Neutrophil (primary cell): ENCODE data around the gene EXOC4.

ENCODE experiments used
- H3K27ac ChIP-seq: fragments of 200-600 bp; sonication (generic); 2 replicates; pipeline ENCODE4 v1.5.1; 2016; ENCODE audit warnings: mild to moderate bottlenecking, moderate library complexity
- H3K27me3 ChIP-seq: fragments of 200-600 bp; sonication (generic); 2 replicates; pipeline ENCODE4 v1.6.0; 2016; ENCODE audit warnings: mild to moderate bottlenecking
- H3K36me3 ChIP-seq: fragments of 200-600 bp; sonication (generic); 2 replicates; pipeline ENCODE4 v1.5.1; 2017
- H3K4me1 ChIP-seq, 2 experiments: fragments of 200-600 bp in 1 of 2; sonication (generic) in 1 of 2; 1 replicate in 1 of 2; 2 replicates in 1 of 2; pipeline versions ENCODE4 v1.5.1 to v1.6.1; 2013 to 2016; ENCODE audit warnings: low read depth in 1 of 2, low read length in 1 of 2, mild to moderate bottlenecking in 1 of 2, moderate library complexity in 1 of 2; ENCODE audit not compliant: control insufficient read depth in 1 of 2, insufficient read depth in 1 of 2
- H3K4me3 ChIP-seq, 2 experiments: fragments of 200-600 bp in 1 of 2; sonication (generic) in 1 of 2; 1 replicate in 1 of 2; 2 replicates in 1 of 2; pipeline ENCODE4 v1.5.1; 2013 to 2016; ENCODE audit warnings: low read depth in 1 of 2, low read length in 1 of 2, mild to moderate bottlenecking in 1 of 2, moderate library complexity in 1 of 2
- H3K9me3 ChIP-seq: fragments of 200-600 bp; sonication (generic); 2 replicates; pipeline ENCODE4 v1.5.1; 2016
- TF ChIP-seq, protein P1 (sequence below): fragments of 200-600 bp; sonication (generic); IDR thresholded peaks from 2 replicates; pipeline ENCODE4 v1.5.1; 2016; ENCODE audit warnings: antibody characterized with exemption

The EXOC4 gene

DNA sequence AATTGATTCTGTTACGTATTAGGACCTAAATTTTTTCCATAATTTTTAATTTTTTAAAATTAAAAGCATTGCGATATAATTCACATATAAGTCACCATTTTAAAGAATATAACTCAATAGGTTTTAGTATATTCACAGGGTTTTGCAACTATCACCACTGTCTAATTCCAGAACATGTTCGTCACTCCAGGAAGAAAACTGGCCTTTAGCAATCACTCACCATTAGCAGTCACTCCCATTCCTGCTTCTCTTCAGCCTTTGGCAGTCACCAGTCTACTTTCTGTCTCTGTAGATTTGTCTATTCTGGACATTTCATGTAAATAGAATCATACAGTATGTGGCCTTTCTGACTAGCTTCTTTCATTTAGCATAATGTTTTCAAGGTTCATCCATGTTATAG lies 176.5 kb downstream of the EXOC4 start:
- no peaks in the 10 kb centered on the region for H3K27me3 ChIP-seq
- H3K9me3 ChIP-seq = no peaks in the 10 kb centered on the region
- no peaks in the 10 kb centered on the region for H3K36me3 ChIP-seq
- no peak overlapping the region for H3K27ac ChIP-seq
- TF ChIP-seq, protein P1, sequence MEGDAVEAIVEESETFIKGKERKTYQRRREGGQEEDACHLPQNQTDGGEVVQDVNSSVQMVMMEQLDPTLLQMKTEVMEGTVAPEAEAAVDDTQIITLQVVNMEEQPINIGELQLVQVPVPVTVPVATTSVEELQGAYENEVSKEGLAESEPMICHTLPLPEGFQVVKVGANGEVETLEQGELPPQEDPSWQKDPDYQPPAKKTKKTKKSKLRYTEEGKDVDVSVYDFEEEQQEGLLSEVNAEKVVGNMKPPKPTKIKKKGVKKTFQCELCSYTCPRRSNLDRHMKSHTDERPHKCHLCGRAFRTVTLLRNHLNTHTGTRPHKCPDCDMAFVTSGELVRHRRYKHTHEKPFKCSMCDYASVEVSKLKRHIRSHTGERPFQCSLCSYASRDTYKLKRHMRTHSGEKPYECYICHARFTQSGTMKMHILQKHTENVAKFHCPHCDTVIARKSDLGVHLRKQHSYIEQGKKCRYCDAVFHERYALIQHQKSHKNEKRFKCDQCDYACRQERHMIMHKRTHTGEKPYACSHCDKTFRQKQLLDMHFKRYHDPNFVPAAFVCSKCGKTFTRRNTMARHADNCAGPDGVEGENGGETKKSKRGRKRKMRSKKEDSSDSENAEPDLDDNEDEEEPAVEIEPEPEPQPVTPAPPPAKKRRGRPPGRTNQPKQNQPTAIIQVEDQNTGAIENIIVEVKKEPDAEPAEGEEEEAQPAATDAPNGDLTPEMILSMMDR = no peak
- no peaks in the 10 kb centered on the region for H3K4me1 ChIP-seq
- no peak overlapping the region for H3K4me3 ChIP-seq

DNA sequence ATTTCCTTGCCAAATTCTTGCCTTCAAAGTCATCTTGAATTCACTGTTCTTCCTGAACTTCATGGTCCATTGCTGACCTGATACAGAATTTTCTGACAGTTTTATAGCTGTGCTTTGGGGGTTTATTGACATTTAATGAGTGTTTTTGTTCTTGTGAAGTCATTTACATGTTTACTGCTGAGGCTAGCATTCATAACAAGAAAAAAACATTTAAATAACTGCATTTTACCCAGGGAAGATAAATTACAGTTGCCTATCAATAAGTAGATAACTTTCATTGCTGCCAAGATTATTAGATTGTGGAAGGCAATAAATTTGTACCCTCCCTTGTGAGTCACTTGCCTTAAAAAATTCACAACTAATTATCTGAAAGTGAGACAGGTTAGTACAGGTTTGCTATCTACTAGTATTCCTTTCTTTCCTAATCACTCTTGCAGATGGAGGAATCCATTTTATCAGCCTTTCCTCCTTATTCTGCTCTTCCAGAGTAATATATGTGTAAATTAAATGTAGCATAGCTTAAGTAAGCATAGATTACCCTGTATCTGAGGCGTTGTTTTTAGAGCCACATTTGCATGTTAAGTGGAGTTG lies 178.4 kb downstream of the EXOC4 start:
- no peaks in the 10 kb centered on the region for H3K9me3 ChIP-seq
- TF ChIP-seq, protein P1 = no peak
- H3K36me3 ChIP-seq = no peaks in the 10 kb centered on the region
- no peaks in the 10 kb centered on the region for H3K27me3 ChIP-seq
- no peak overlapping the region for H3K4me3 ChIP-seq
- no peaks in the 10 kb centered on the region for H3K4me1 ChIP-seq
- no peak overlapping the region for H3K27ac ChIP-seq

DNA sequence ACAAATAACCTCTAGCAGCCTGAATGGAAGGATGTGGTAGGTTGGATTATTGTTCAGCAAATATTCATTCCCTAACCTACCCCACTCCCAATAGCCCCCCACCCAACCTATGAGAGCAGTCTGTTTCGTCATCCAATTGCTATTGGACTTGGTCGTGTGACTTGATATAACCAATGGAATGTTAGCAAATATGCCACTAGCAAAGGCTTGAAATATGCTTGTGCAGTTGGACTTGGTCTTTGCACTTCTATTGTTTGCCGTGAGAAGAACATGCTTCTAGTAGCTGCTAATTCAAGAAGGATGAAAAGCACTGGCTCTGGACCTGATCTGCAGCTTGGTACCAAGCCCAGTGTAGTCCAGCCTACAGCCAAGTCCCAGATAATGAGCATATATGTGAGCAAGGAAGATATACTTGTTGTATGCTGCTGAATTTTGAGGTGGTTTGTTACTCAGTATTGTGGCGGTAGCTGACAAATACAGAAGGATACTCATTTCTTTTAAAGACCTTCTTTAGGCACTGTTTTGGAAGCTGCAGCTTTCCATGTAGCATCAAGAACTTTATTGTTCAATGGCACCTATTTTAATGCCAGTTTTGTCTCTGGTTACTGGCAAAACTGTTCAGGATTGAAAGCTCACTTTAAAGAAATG lies 180.4 kb downstream of the EXOC4 start:
- H3K27me3 ChIP-seq = no peaks in the 10 kb centered on the region
- no peak overlapping the region for H3K27ac ChIP-seq
- H3K36me3 ChIP-seq = no peaks in the 10 kb centered on the region
- H3K4me1 ChIP-seq = no peaks in the 10 kb centered on the region
- H3K9me3 ChIP-seq = no peaks in the 10 kb centered on the region
- TF ChIP-seq, protein P1 = no peak
- no peak overlapping the region for H3K4me3 ChIP-seq

DNA sequence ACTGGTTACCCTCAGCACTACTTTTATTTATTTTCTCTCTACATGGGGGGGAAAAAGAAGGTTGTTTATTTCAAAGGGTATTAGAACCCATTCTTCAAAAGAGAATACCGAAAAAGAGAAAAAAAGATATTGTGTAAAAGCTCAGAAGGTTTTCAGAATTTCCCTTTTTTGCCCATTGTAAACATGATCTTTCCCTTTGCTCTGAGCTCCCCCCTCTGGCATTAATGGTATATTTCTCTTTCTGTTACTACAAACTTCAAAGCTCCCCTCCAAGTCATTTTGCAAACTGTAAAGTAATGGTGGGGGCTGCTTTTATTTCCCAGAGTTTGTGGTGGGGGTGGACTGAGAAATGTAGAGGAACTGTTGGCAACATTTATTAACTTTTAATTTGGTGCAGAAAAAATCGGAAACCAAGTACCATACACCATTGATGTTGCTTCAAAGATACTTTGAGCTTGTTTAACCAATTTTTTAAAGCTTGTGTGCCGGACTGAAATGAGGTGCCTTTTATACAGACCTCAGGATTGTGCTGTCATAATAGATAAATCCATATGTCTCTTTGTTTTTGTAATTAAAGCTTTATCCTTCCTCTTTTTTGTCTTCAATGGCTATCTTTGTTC lies 181.5 kb downstream of the EXOC4 start:
- Histone ChIP-seq H3K4me1 (no peaks in the 10 kb centered on the region), H3K27me3 (no peaks in the 10 kb centered on the region), H3K36me3 (no peaks in the 10 kb centered on the region), H3K4me3 (no peak overlapping the region), H3K27ac (no peak overlapping the region), H3K9me3 (no peaks in the 10 kb centered on the region)
- TF ChIP-seq, protein P1 = no peak

DNA sequence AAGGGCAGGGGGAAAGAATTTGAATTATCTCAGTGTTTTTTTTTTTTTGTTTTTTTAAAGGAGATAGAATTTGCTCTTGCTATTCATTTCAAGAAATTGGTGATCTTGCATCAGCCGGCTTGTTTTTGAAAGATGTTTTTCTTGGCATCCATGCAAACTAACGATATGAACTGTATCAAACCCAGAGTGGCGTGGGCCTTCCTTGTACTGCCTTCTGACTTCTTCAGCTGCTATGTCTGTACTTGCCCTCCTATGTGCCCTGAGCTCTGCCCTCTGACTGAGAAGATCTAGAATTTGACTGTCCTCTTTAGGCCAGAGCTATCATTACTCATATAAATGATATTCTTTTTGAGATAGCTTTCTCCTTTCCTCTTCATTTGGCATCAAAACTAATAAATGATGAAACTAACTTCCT lies 183.1 kb downstream of the EXOC4 start:
- Histone ChIP-seq H3K27ac (no peak overlapping the region), H3K4me3 (no peak overlapping the region), H3K4me1 (no peaks in the 10 kb centered on the region), H3K27me3 (no peaks in the 10 kb centered on the region), H3K36me3 (no peaks in the 10 kb centered on the region), H3K9me3 (no peaks in the 10 kb centered on the region)
- TF ChIP-seq, protein P1 = no peak
